HL-60/S4 treated with retinoic acid at 250 ng/mL for 4 days and 3 days (cell line): Measurements from ENCODE around the gene XRCC2.
"Not testable (repeated sequence)": the region's sequence is repeated elsewhere in the genome, so short reads cannot be mapped to it uniquely, and the experiment has no call there.

Source experiments
- in situ Hi-C: fragments of 300-500 bp; cut with MboI; formaldehyde crosslinking; loops from 2 replicates; pipeline ENCODE4 v1.7.0; 2022; ENCODE audit warnings: low sequenced_read_pairs

XRCC2 gene

GRCh38 chr7:152666078-152666477 is 9.9 kb downstream of the XRCC2 start:
- in situ Hi-C loops = no loop called here

GRCh38 chr7:152664636-152665035 is 11.3 kb downstream of the XRCC2 start:
- in situ Hi-C loops = no loop called here

- in situ Hi-C loops = no loop called here
Measured at GRCh38 chr7:152663931-152664330, 12.0 kb downstream of the XRCC2 start.

- in situ Hi-C loops = no loop called here
Measured at GRCh38 chr7:152663148-152663740, 12.7 kb downstream of the XRCC2 start.

- in situ Hi-C loops = no loop called here
Measured at GRCh38 chr7:152661479-152661878, 14.5 kb downstream of the XRCC2 start.

GRCh38 chr7:152660021-152660420 is 15.9 kb downstream of the XRCC2 start:
- in situ Hi-C loops = no loop called here

- in situ Hi-C loops = no loop called here
Measured at GRCh38 chr7:152654971-152655370, 21.0 kb downstream of the XRCC2 start.

GRCh38 chr7:152649220-152649619 is 26.7 kb downstream of the XRCC2 start:
- in situ Hi-C loops = no loop called here

- in situ Hi-C loops = no loop called here
Measured at GRCh38 chr7:152647009-152647408, 28.9 kb downstream of the XRCC2 start.

- in situ Hi-C loops = not testable (repeated sequence)
Measured at GRCh38 chr7:152646579-152646978, 29.4 kb downstream of the XRCC2 start.

- in situ Hi-C loops = no loop called here
Measured at GRCh38 chr7:152643979-152644559, 31.9 kb downstream of the XRCC2 start.

- in situ Hi-C loops = no loop called here
Measured at GRCh38 chr7:152641384-152641783, 34.6 kb downstream of the XRCC2 start.

- in situ Hi-C loops = no loop called here
Measured at GRCh38 chr7:152640829-152641228, 35.1 kb downstream of the XRCC2 start.

GRCh38 chr7:152637920-152638580 is 37.9 kb downstream of the XRCC2 start:
- in situ Hi-C loops = no loop called here

GRCh38 chr7:152637161-152637560 is 38.8 kb downstream of the XRCC2 start:
- in situ Hi-C loops = no loop called here

- in situ Hi-C loops = no loop called here
Measured at GRCh38 chr7:152636441-152636840, 39.5 kb downstream of the XRCC2 start.

- in situ Hi-C loops = no loop called here
Measured at GRCh38 chr7:152633504-152633903, 42.4 kb downstream of the XRCC2 start.

GRCh38 chr7:152633072-152633471 is 42.9 kb downstream of the XRCC2 start:
- in situ Hi-C loops = no loop called here

GRCh38 chr7:152628772-152629171 is 47.2 kb downstream of the XRCC2 start:
- in situ Hi-C loops = not testable (repeated sequence)

- in situ Hi-C loops = no loop called here
Measured at GRCh38 chr7:152624228-152624627, 51.7 kb downstream of the XRCC2 start.

- in situ Hi-C loops = no loop called here
Measured at GRCh38 chr7:152621426-152621825, 54.5 kb downstream of the XRCC2 start.

- in situ Hi-C loops = no loop called here
Measured at GRCh38 chr7:152619027-152619739, 56.8 kb downstream of the XRCC2 start.
